ENCODE measurements around the gene ENPP1.
"Not testable (repeated sequence)": the region's sequence is repeated elsewhere in the genome, so short reads cannot be mapped to it uniquely, and the experiment has no call there.

The ENPP1 gene

DNA sequence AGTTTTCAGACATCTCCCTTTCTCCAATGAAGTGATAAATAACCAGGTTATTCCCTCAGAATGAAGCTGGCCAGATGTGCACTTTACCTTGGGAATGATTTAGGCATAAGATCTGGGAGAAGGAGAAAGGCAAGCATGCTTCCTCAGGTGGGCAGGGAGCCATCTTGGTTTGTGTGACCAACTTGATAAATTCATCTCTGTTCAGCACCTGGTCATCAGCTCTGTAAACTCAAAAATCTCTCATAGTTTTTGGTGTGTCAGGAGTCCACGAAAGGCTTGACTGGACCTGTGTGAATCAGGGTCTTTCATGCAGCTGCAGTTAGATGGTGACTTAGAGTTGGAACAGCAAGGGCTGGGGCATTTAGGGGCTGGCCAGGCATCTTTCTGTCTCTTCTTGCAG lies 24.5 kb downstream of the ENPP1 start:
- DNase-seq, result no peak

DNA sequence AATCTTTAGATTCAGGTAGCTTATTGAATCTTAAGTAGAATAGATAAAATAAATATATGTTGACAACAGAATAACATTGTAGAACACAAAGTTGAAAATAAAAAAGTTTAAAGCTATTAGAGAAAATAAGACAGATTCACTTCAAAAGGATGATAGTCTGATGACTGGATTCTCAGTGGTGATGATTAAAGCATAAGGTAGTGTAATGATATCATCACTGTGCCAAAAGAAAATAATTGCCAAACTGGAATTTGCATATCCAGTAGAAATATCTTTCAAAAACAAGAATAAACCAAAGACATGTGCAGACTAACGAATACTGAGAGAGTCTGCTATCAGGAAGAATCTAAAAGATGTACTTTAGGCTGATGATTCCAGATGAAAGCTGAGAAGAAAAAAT lies 30.2 kb downstream of the ENPP1 start:
- DNase-seq, result no peak

DNA sequence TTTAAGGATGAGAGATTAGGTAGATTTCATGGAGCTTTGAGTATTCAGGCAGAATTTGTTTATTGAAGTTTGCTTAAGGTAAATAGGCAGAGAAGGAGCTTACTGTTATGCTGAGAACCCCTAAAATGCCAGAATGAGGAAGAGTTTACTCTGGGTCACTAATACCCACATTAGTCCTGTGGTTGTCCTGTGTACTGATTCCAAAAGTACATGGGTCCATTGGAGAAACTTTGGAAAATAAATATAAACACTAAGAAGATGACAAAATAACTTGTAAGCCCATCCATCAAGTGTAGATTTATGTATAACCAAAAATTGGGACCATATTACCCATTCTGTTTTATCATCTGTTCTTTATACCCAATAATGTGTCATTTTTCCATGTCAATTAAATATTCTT lies 31.6 kb downstream of the ENPP1 start:
- DNase-seq, result no peak

DNA sequence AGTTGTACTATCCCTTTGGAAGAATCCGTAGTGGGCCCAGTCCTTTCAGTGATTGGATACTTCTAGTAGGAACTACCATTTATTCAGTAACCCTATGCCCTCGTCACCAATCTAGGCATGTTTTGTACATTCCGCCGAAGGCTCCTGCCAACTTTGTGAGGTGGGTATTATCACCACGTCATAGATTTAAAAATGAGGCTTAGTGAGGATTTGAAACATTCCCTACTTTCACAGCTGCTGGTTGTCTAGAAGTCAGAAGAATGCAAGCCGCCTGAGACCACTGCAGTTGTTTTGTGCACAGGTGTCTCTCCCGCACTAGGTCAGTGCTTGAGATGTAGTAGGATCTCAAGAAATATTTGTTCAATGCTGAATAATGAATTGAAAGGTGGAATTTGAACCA lies 32.6 kb downstream of the ENPP1 start:
- DNase-seq, result no peak

DNA sequence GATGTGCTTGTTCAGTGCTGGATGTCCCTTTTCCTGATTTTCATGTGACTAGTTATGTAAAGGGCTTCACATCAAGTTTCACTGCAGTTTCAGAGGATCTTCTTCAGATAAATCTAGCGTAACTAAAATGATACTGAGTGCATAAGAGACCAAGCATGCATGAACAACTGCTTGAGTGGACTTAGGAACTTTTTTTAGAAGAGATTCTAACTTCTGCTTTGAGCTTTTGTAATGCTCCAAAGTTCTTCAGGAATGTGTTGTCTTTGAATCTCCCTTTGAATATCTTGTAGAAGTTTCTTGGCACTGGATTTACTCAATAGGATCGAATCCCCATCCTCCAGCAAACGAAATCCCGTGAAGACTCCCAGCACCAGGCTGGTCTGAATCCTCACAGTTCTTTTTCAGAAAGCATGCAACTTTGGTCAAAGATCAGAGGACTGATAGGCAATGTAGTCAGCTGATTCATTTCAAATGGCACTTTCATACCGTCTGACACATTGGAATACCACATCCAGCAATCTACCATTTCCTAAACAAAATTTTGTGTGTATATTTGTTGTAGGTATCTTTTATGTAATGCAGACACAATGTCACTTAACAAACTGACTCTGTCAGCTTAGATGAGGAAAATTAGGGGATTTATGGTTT lies 33.2 kb downstream of the ENPP1 start:
- DNase-seq, result no peak

DNA sequence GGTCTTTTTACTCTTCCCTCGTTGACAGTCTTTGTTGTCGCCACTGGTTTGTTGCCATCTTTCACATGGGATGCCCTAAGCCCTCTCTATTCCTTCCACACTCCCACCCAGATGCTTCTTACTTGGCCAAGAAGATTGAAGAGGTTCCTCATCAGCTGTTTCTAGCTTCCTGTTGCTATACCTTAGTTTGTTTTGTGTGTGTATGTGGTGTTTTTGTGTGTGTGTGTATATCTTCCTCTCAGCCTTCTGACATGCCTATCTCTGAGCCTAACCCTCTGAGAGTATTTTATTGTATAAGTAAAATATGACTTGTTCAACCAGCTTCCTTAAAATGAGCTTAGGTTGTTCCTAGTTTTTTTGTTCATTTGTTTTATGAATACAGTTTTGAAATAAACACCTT lies 35.9 kb downstream of the ENPP1 start:
- no peak for DNase-seq

DNA sequence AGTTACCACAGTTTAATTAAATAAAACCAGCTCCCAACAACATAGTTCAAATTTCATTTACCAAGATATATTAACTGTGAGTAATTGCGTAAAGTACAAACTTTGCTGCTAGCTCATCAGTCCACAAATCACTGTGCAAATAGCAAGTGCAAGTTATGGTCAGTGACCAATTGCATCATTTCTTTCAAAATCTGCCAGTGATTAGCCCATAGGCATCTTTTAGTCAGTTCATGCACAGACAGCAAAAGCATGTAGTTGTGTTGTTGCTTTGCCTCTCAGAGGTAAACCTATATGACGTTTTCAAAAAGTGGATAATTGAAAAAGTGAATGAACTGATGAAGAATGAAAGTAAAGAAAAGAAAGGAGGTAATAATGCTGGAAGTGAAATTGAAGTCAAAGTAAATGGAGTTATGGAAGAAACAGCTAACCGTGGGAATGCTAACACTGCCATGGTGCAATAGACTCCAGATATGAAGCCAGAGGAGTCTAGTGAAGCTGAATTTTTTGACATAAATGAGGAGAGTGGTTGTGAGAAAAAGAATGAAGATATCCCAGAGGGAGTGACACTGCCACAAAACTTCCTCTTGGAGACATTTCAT lies 36.5 kb downstream of the ENPP1 start:
- no peak for DNase-seq

DNA sequence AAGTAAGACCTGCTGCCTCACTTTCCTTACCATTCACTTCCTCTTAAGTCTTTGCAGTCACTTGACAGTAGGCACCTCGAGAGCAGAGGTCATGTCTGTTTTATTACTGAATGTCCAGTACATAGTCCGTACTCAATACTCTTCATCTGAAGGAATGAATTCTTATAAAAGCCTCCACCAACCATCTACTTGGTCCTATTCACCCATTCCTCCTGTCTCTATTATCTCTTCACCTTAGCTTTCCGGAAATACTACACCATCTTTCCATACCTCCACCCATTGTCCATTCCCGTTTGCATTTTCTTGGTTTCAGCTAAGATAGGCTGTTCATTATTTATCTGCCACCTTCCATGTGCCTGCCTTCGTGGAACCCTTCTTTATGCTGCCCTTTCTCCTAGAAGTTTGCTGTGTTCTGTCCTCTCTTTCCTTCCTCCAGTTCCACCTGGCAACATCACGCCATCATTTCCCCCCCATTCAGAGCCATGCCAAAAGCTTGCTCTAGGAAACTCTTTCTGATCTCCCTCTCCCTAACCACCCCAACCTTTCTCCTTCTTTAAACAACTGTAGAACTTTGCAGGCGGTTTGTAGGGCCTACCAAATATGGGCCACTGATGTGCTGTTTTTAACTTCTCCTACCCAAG lies 38.3 kb downstream of the ENPP1 start:
- no peak for DNase-seq

DNA sequence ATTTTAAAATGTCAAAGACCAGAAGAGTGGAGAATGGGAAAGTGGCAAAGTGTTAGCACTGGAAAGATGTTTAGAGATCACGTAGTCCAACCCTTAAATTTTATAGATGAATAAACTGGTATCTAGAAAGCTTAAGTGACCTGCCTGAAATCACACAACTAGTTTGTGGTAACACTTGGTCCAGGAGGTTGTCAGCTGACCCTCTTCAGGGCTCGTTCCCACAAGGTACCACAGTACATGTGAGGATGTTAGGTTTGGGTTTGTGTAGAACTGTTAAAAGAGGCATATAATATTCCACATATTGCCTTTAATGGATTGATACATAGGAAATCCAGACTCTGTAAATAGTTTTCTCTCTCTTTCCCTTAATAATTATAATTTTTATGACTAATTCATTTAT lies 39.1 kb downstream of the ENPP1 start:
- no peak for DNase-seq

DNA sequence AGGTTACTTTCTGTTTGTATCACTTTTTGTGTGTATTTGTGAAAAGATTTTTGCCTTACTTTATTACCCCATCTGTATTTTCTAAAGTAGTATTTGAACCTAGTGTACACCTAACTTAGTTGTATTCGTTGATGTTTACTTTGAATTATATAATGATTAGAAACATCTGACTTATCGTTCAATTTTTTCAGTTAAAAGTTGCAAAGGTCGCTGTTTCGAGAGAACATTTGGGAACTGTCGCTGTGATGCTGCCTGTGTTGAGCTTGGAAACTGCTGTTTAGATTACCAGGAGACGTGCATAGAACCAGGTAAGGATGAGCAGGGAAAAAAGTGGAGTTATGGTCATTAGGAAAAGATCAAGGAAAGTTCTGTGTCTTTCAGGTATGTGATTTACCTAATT lies 42.0 kb downstream of the ENPP1 start:
- DNase-seq, result no peak

DNA sequence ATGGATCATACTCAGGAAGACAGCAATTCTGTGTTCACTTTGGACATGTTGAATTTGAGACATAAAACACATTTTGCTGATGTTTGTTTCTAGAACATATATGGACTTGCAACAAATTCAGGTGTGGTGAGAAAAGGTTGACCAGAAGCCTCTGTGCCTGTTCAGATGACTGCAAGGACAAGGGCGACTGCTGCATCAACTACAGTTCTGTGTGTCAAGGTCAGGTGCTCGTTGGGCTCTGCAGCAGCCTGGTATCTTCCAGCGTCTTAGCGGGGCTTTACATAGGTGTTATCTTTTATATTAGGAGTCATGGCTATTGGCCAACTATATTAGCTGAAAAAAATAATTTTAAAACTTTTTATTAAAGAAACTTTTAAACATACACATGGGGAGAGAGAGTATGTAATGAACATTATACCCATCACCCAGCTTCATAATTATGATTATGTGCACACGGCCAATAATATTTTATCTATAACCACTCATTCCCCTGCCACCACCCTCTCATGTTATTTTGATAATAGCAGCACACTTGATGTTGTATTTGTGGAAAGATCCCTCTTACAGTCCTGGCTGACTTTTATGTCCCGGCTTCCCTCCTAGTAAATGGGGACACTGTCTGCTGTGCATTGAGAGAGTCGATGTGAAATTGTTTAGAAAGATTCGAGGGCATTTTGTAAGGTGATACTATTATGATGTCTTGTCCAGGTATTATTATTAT lies 43.4 kb downstream of the ENPP1 start:
- DNase-seq, result no peak

DNA sequence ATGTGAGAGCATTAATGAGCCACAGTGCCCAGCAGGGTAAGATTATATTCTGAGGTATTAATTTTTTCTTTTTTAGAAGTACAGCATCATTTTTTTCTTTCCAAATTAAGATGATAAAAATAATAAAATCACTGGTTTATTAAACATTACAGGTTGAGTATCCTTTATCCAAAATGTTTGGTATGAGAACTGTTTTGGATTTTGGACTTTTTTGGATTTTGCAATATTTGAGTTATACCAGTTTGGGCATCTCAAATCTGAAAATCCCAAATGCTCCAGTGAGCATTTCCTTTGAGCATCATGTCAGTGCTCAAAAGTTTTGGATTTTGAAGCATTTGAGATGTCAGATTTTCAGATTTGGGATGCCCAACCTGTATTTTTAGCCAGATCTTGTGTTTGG lies 44.4 kb downstream of the ENPP1 start:
- no peak for DNase-seq

DNA sequence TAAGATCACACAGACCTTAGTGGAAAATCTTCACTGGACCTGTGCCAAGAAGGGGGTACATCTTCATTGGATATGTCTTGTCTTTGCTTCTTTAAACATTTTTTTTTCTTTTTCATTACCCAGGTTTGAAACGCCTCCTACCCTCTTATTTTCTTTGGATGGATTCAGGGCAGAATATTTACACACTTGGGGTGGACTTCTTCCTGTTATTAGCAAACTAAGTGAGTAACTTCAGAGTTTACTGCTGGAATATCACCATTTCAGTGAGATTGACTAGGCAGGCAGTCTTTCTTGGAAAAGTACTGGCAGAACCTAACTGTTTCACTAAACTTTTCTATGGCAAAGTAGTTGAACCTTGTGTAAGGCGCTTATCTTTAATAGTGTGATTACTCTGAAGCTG lies 47.0 kb downstream of the ENPP1 start:
- no peak for DNase-seq

DNA sequence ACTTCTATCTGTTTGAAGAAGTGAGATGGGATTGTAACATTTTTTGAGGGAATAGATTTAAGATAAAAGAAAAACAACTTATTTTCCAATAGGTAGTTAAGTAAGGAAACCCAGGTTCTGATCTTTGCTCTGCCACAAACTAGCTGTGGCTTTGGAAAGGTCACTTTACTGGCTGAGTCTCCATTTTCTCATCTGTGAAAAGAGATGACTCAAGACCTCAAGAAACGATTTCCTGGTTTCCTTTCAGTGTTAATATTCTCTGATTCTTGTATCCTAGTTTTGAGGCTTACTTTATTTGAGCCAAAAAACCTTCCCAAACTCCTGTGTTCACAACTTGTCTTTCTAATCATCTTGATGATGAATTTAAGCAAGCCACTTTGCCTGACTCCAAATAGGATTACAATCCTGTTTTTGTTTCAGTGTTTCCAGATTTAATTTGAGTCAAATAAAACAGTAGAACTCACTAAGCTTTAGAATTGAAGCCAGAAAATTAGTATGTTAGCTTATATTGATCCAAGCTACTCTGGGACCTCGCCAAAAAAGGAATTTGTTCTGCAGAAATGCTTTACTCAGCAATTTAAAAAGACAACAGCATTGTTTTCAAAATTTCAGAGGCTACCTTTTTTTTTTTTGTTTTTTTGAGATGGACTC lies 51.1 kb downstream of the ENPP1 start:
- peak; percentile 4 for DNase-seq

DNA sequence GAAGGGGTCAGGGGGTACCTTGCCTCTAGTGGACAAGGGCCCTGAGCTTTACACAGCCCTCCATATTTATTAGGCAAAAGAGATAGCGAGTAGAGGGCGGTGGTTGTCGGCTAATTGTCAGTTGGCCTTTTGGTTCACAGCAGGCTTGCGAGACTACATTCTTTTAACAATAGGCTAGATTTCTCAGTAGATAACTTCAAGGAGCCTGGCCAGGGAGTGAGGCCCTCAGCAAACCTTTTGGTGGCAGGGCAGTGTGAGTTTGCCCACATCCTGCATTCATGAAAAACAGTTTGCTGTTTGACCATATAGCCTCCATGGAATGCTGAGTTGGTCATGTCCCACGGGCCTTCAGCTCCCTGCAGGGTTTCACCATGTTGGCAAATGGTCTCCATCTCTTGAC lies 51.8 kb downstream of the ENPP1 start:
- DNase-seq, result not testable (repeated sequence)

DNA sequence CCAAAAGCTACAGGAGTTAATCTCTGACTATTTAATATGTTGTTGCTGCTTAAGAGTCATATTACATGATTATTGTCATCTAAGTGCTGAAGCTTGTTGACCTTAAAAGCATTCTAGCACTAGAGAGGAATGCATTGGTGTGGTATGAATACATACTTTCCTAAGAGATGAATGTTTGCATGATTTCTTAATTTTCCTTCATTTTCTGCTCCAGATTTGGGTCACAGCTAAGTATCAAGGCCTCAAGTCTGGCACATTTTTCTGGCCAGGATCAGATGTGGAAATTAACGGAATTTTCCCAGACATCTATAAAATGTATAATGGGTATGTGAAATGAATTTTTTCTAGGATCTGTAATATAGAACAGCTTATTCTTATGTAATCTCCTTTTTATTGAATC lies 53.6 kb downstream of the ENPP1 start:
- no peak for DNase-seq

DNA sequence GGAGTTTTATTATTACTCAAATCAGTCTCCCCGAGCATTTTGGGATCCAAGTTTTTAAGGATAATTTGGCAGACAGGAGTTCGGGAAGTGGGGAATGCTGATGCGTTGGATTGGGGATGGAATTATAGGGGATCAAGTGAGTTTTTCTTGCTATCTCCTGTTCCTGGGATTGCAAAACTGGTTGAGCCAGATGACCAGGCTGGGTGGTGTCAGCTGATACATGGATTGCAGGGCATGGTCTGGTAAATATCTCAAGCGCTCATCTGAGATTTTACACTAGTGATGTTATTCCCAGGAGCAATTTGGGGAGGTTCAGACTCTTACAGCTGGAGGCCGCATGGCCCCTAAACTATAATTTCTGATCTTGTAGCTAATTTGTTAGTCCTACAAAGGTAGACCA lies 54.7 kb downstream of the ENPP1 start:
- DNase-seq, result no peak

DNA sequence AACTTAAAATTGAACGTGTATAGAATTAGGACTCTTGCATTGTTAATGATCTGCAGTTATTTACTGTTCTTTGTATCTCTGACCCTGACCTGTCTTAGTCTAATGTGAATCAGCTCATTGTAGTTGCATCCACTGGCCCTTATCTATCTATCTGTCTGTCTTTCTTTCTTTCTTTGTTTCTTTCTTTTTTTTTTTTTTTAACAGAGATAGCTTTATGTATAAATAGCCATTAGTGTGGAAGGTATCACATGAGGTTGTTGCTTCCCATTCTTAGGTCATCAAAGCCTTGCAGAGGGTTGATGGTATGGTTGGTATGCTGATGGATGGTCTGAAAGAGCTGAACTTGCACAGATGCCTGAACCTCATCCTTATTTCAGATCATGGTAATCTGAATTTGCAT lies 59.9 kb downstream of the ENPP1 start:
- DNase-seq, result no peak

DNA sequence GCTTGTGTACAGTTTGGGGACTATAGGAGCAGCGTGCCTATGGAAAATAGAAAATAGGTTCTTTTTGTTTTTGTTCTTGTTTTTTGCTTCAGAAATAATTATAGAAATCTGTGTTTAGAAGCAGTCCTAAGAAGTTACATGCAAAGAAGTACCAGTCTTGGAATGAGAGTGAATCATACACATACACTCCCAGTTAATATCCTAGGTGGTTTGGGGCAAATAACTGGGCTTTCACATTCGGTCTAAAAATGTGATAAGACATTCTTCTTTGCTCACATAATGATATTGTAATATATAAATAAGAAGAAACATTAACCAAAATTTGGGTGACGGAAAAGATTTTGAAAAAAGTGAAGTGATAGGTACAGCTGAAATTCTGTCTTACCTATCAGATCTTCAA lies 61.0 kb downstream of the ENPP1 start:
- no peak for DNase-seq

DNA sequence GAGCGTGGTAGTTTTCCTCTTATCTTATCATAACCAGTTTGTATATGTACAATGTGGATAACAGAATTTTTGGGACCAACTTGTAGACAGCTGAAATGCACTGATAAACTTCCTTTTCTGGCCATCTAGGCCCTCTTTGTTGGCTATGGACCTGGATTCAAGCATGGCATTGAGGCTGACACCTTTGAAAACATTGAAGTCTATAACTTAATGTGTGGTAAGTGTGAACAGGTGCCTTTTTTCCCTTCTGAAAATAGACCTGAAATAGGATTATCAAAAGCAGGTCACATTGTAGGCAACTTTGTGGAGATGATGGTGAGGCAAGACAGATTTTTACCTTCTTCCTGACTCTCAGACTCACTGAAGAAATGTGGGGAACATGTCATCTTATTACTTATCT lies 67.8 kb downstream of the ENPP1 start:
- no peak for DNase-seq

DNA sequence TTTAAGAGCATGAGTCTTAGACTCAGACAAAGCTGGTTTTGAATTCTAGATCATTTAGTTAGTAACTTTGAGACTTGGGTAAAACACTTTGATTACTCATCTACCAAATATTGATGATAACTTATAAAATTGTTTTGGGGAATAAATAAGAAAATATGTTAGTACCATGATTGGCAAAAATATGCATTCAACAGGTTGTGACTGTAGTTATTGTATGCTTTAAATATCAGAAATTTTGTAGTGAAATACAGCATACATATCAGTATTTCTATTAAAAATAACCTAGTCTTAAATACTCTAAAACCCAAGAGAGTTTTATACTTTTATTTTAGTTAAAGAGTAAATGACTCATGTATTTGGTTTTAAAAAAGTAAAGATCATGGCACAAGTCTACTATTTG lies 68.7 kb downstream of the ENPP1 start:
- no peak for DNase-seq

DNA sequence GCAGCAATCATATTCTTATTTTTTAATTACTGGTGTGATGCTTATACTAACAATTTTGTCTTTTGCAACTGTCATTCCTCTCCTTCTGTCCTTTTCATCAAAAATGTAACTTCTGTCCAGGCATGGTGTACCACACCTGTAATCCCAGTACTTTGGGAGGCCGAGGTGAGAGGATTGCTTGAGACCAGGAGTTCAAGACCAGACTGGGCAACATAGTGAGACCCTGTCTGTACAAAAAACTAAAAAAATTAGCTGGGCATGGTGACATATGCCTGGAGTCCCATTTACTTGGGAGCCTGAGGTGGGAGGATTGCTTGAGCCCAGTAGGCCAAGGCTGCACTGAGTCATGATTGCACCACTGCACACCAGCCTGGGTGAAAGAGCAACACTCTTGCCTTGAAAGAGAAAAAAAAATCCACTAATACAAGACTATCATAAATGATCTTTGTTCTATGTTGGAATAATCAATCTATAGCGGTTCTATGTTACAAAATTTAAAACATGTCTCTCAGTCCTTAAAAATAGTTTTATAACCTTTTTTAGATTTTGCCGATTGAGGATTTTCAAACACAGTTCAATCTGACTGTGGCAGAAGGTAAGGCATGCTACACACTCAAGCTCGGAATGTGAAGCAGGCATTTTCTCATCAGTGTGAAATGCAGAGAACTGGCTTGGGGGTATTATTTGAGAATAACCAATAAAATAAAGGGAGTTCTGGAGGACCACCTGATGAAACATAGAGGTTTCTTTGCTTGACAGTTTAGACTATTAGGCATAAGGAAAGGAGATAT lies 70.4 kb downstream of the ENPP1 start:
- no peak for DNase-seq

DNA sequence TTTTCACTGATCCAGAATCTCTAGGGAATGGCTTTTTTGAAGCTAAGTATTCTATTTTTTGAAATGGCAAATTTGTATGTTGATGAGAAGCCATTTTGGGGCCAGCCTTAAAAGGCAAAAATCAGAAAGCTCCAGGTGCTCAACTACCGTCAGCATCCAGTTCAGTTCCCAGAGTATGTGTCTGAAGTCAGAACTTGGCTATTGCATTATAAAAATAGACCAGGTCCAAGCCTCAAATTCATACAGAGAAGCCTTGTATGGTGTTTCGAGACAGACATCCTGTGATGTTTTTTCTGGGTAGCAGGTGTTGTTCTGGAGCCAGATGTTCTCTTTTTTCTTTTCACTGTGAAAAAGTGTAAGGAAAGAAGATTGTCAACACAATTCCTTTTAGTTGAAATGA lies 75.2 kb downstream of the ENPP1 start:
- DNase-seq, result no peak

Measured in NCI-H446 treated with DMSO at 0.1 percent for 48 hours (cell line).